CD4-positive, alpha-beta T cell treated with Interleukin-10 for 1 hour (primary cell): ENCODE data around the gene PML.

Experiments
- DNase-seq: peaks from one replicate; pipeline ENCODE4 v3.0.0-alpha.2; 2020

Gene PML

GRCh38 chr15:73986055-73986775 lies 8.3 kb upstream of the PML start:
- DNase-seq = no peak

GRCh38 chr15:73986776-73987056 lies 7.8 kb upstream of the PML start:
- DNase-seq = no peak

GRCh38 chr15:73987250-73987649 lies 7.3 kb upstream of the PML start:
- no peak for DNase-seq

GRCh38 chr15:73987681-73988444 lies 6.7 kb upstream of the PML start:
- no peak for DNase-seq

- DNase-seq = no peak
These were observed 6.0 kb upstream of the PML start for GRCh38 chr15:73988445-73988969.

- no peak for DNase-seq
These were observed 5.3 kb upstream of the PML start for GRCh38 chr15:73989001-73989798.

- DNase-seq = no peak
These were observed 4.1 kb upstream of the PML start for GRCh38 chr15:73990250-73991005.

- DNase-seq = no peak
These were observed 3.3 kb upstream of the PML start for GRCh38 chr15:73991260-73991659.

GRCh38 chr15:73991726-73992593 lies 2.6 kb upstream of the PML start, which contains the start of gene STOML1:
STOML1 (minus strand) TSS chr15:73992295; CDS start chr15:73992223, 72 bp downstream.
- DNase-seq = peak; percentile 96

- no peak for DNase-seq
These were observed 2.0 kb upstream of the PML start for GRCh38 chr15:73992594-73992898.

GRCh38 chr15:73993211-73993994 lies 1.1 kb upstream of the PML start:
- DNase-seq = no peak

- peak; percentile 37 for DNase-seq
These were observed 551 bp downstream of the PML start for GRCh38 chr15:73994912-73995622.

GRCh38 chr15:73996267-73996666 lies 1.8 kb downstream of the PML start:
- DNase-seq = no peak

- DNase-seq = peak; percentile 57
These were observed 2.4 kb downstream of the PML start for GRCh38 chr15:73996939-73997338.

GRCh38 chr15:73997986-73998385 lies 3.5 kb downstream of the PML start:
- no peak for DNase-seq

GRCh38 chr15:74006774-74007639 lies 12.5 kb downstream of the PML start:
- no peak for DNase-seq

GRCh38 chr15:74007820-74008371 lies 13.4 kb downstream of the PML start:
- peak; percentile 16 for DNase-seq

- DNase-seq = no peak
These were observed 14.4 kb downstream of the PML start for GRCh38 chr15:74008901-74009300.

- no peak for DNase-seq
These were observed 16.5 kb downstream of the PML start for GRCh38 chr15:74010929-74011540.
